ENCODE results near the gene ZMYND19.

DNA sequence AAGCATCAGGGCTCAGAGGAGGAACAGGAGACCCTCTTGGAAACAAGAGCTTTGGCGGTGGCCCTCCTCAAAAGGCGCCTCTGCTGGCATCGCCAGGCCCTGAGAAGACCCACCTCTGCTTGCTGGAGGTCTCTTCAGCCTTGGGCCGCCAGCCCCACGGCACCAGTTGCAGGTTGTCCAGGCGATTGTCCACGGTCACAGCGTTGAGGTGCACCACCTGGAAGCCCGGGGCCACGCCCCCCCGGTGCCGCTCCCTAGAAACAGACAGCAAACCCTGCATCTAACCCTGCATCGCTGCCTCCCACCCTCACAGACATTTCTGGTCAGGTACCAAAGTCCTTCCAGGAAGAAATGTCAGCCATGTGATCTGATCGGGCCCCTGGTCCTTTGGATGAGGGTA is 3.5 kb downstream of the ZMYND19 start:
- TF ChIP-seq POLR2A (IDR thresholded peaks at IDR 0.05; ENCODE audit: low read length) (no peak), GATA1 (IDR thresholded peaks at IDR 0.05; ENCODE audit: low read depth, low read length) (no peak)
